ENCODE measurements around the gene PMM1. TPM values are rescaled to one million over a fixed set of nuclear protein-coding genes. Genes with fewer than 3 reads are reported as not detected.

The PMM1 gene
- total RNA-seq, 1 experiment from 2014 or later = 19.8 TPM

DNA sequence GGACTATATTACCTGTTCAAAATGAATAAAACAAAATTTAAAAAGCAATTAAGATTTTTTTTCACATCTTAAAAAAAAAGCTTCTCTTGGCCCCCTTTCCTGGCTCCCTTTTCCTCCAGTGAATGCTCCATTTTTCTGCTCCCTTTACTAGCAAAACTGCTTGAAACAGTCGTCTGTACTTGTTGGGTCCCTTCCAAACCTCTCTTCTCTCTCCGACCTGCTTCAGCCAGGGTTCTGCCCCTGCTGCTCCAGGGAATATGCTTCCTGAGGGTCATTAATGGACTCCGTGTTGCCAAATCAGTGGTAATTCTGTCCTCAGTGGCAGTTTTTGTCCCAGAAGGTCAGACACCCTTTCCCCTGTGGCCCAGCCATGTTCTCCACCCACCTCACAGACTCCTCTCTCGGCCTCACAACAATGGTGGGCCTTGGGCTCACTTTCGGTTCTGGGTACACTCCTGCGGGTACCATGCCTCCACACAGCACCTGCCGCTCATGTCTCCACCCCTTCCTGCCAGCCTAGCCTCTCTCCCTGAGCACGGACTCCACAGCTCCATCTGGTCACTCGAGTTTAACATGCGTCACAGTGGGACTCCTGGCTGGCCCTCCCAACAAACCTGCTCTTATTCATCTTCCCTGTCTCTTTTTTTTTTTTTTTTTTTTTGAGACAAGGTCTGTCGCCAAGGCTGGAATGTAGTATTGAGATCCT, 37.6 kb downstream of the PMM1 start:
- WGBS (ENCODE audit: extremely low coverage, insufficient read length, low lambda C conversion rate) = no CpG with 5 or more reads among the region's 11 CpGs
- no peak overlapping the region for H3T11ph ChIP-seq (ENCODE audit: low read length)
- no peak for DNase-seq
- Mint-ChIP-seq H3K27me3 (ENCODE audit: low read depth) (peaks cover 3% of the 10 kb centered on the region), H3K4me1 (peaks cover 4 to 23% of the 10 kb centered on the region in 2 experiments), H3K9me3 (no peaks in the 10 kb centered on the region), H3K27ac (no peak overlapping the region; a peak in 1 of 7 replicates), H3K4me3 (no peak overlapping the region), H3K36me3 (ENCODE audit: insufficient read depth in 1 of 3, low read depth in 3 of 3) (no peaks in the 10 kb centered on the region)
- H3K4ac ChIP-seq (ENCODE audit: low read depth, low read length) = no peak overlapping the region
- no peak overlapping the region for H2AK5ac ChIP-seq (ENCODE audit: insufficient read length, low read length)
- no peaks in the 10 kb centered on the region for H3K79me1 ChIP-seq (ENCODE audit: insufficient read depth, low read depth, low read length, poor library complexity, severe bottlenecking)
- H4K91ac ChIP-seq (ENCODE audit: insufficient read length, low read depth, low read length) = no peak overlapping the region
- H2BK12ac ChIP-seq (ENCODE audit: insufficient read length, low read depth, low read length) = no peak overlapping the region
- no peak overlapping the region for H3K9ac ChIP-seq (ENCODE audit: extremely low read depth, insufficient read length, low read length)
- H3K4me1 ChIP-seq (ENCODE audit: insufficient read depth, low read length) = no peaks in the 10 kb centered on the region
- no peaks in the 10 kb centered on the region for H3K27me3 ChIP-seq (ENCODE audit: insufficient read depth, low read length)
- no peaks in the 10 kb centered on the region for H3K9me3 ChIP-seq (ENCODE audit: control insufficient read depth, low read depth, low read length)
- no peaks in the 10 kb centered on the region; the same call in 1 of the 2 replicates for H3K79me2 ChIP-seq (ENCODE audit: insufficient read depth, low read length)
- no peak overlapping the region for H2BK15ac ChIP-seq (ENCODE audit: low read depth, low read length)
- no peak overlapping the region for H2BK120ac ChIP-seq (ENCODE audit: low read depth, low read length, poor library complexity, severe bottlenecking)
- H3K23me2 ChIP-seq (ENCODE audit: insufficient read length, low read depth, low read length, poor library complexity, severe bottlenecking) = no peaks in the 10 kb centered on the region
- no peak overlapping the region for H3K4me2 ChIP-seq (ENCODE audit: insufficient read depth, insufficient read length, low read length)
- H2BK5ac ChIP-seq (ENCODE audit: insufficient read length, low read length) = no peak overlapping the region
- no peak overlapping the region for H3K27ac ChIP-seq (ENCODE audit: insufficient read length, low read depth, low read length)
- no peak overlapping the region for H2BK20ac ChIP-seq (ENCODE audit: low read depth, low read length, poor library complexity, severe bottlenecking)
- no peak overlapping the region for H4K5ac ChIP-seq (ENCODE audit: insufficient read length, low read depth, low read length)
- H3K56ac ChIP-seq (ENCODE audit: insufficient read length, low read depth, low read length) = no peak overlapping the region
- H3K18ac ChIP-seq (ENCODE audit: insufficient read length, low read depth, low read length) = no peak overlapping the region
- TF ChIP-seq CTCF (conservative IDR thresholded peaks at IDR 0.05) = no peak
- no peak overlapping the region for H4K8ac ChIP-seq (replicated peaks; ENCODE audit: insufficient read length, low read depth, low read length)
- no peaks in the 10 kb centered on the region for H4K20me1 ChIP-seq (ENCODE audit: control insufficient read depth, insufficient read depth, insufficient read length)
- no peak overlapping the region for H2AFZ ChIP-seq (ENCODE audit: low read length)
- H3K23ac ChIP-seq (ENCODE audit: insufficient read length, low read depth, low read length) = no peak overlapping the region
- no peak overlapping the region for H3K14ac ChIP-seq (ENCODE audit: insufficient read depth, low read length)
